HepG2 (cell line): ENCODE results near the gene CEBPA. TPM values are rescaled to one million over a fixed set of nuclear protein-coding genes. Genes with fewer than 3 reads are reported as not detected.
A peak's percentile ranks its signal among the peaks of the same experiment; 100 is the strongest.

Source experiments
- AHDC1 ChIP-seq: sonication (generic); formaldehyde crosslinking; IDR thresholded peaks from 2 replicates; pipeline ENCODE4 v1.5.1; 2020; ENCODE audit warnings: mild to moderate bottlenecking, missing genetic modification reagents, borderline replicate concordance
- ARID4A ChIP-seq: sonication (generic); formaldehyde crosslinking; IDR thresholded peaks from 2 replicates; pipeline ENCODE4 v1.5.0; 2020; ENCODE audit warnings: mild to moderate bottlenecking, missing genetic modification reagents, borderline replicate concordance
- ATRX ChIP-seq: sonication (generic); formaldehyde crosslinking; IDR thresholded peaks from 2 replicates; pipeline ENCODE4 v1.4.0; 2020; ENCODE audit warnings: missing genetic modification reagents, borderline replicate concordance
- CBX1 ChIP-seq: IDR thresholded peaks from one replicate; pipeline ENCODE4 v1.6.1; 2016; ENCODE audit warnings: antibody characterized with exemption, low read depth
- FOXO4 ChIP-seq: sonication (generic); formaldehyde crosslinking; conservative IDR thresholded peaks from 2 replicates; pipeline ENCODE4 v1.8.1; 2023; ENCODE audit warnings: missing genetic modification reagents
- MXD4 ChIP-seq: IDR thresholded peaks from 2 replicates; pipeline ENCODE4 v1.6.1; 2016; ENCODE audit warnings: mild to moderate bottlenecking, missing biosample characterization, missing genetic modification reagents
- SMC3 ChIP-seq: IDR thresholded peaks from 2 replicates; pipeline ENCODE4 v1.6.1; 2011; ENCODE audit warnings: low read length, improper control_type of control experiment
- TOE1 ChIP-seq: sonication (generic); formaldehyde crosslinking; IDR thresholded peaks from 2 replicates; pipeline ENCODE4 v1.4.0; 2020; ENCODE audit warnings: mild to moderate bottlenecking, missing genetic modification reagents
- TSC22D2 ChIP-seq: sonication (generic); formaldehyde crosslinking; IDR thresholded peaks from 2 replicates; pipeline ENCODE4 v1.5.1; 2020; ENCODE audit warnings: missing genetic modification reagents, mild to moderate bottlenecking, borderline replicate concordance
- ZBTB2 ChIP-seq: sonication (generic); formaldehyde crosslinking; IDR thresholded peaks from 2 replicates; pipeline ENCODE4 v1.8.0; 2022; ENCODE audit warnings: low read depth, missing genetic modification reagents
- ZFP37 ChIP-seq: sonication (generic); formaldehyde crosslinking; IDR thresholded peaks from 2 replicates; pipeline ENCODE4 v1.4.0; 2020; ENCODE audit warnings: missing genetic modification reagents, borderline replicate concordance
- ZFX ChIP-seq: sonication (generic); formaldehyde crosslinking; IDR thresholded peaks from 2 replicates; pipeline ENCODE4 v1.4.0; 2020; ENCODE audit warnings: mild to moderate bottlenecking, low read depth, missing genetic modification reagents, moderate library complexity
- ZMYM4 ChIP-seq: sonication (generic); formaldehyde crosslinking; IDR thresholded peaks from 2 replicates; pipeline ENCODE4 v1.8.1; 2023; ENCODE audit warnings: mild to moderate bottlenecking, missing genetic modification reagents
- ZNF180 ChIP-seq: sonication (generic); formaldehyde crosslinking; IDR thresholded peaks from 2 replicates; pipeline ENCODE4 v1.4.0; 2020; ENCODE audit warnings: low read depth, missing genetic modification reagents, borderline replicate concordance
- ZNF430 ChIP-seq: sonication (generic); formaldehyde crosslinking; IDR thresholded peaks from 2 replicates; pipeline ENCODE4 v1.9.0; 2021; ENCODE audit warnings: mild to moderate bottlenecking, missing genetic modification reagents
- ZNF878 ChIP-seq: sonication (generic); formaldehyde crosslinking; IDR thresholded peaks from 2 replicates; pipeline ENCODE4 v1.8.1; 2023; ENCODE audit warnings: mild to moderate bottlenecking, missing genetic modification reagents, moderate library complexity
- polyA plus RNA-seq, 8 experiments: library from polyadenylated mRNA; depleted of rRNA in 3 of 8; stranded (reverse) in 7 of 8; unstranded in 1 of 8; fragments of >200 nt; fragmentation: Illumina TruSeq in 4 of 8; extraction: Trizol in 4 of 8; gene quantifications; 2 replicates each; pipeline versions ENCODE4 v1.2.1 to v1.2.3, GENCODE V29; 2011 to 2016; ENCODE audit warnings: low read depth in 4 of 8, missing spikeins in 1 of 8, mixed read lengths in 1 of 8; ENCODE audit not compliant: insufficient read depth in 1 of 8
- total RNA-seq, 5 experiments: library from RNA; depleted of rRNA; stranded (reverse); fragments of >200 nt; fragmentation: Illumina TruSeq; extraction: Trizol; gene quantifications; 2 replicates each; pipeline ENCODE4 v1.2.3, GENCODE V29; 2016; ENCODE audit warnings: low read depth in 1 of 5

Gene CEBPA
- total and polyA plus RNA-seq, 2 of the 13 experiments (the other 11 are each of a cell fraction or from before 2014, with no cell fraction given): 24.8 to 103 TPM

- peak; percentile 17; the same call in 1 of the 2 replicates for TF ChIP-seq ZMYM4 (CRISPR knock-in tag)
- TF ChIP-seq SMC3: peak; percentile 12; the same call in 1 of the 2 replicates
- no peak for TF ChIP-seq TSC22D2
- no peak for TF ChIP-seq ATRX (CRISPR knock-in tag)
- TF ChIP-seq FOXO4: no peak
- no peak for TF ChIP-seq AHDC1 (CRISPR knock-in tag)
- peak; percentile 57; the same call in 1 of the 2 replicates for TF ChIP-seq ARID4A (CRISPR knock-in tag)
- no peak for TF ChIP-seq TOE1 (CRISPR knock-in tag)
- TF ChIP-seq ZFP37 (CRISPR knock-in tag): no peak
- no peak for TF ChIP-seq CBX1
- no peak for TF ChIP-seq MXD4
- no peak for TF ChIP-seq ZNF430
- TF ChIP-seq ZNF878 (CRISPR knock-in tag): 0 out of 2 replicates have a peak, but pooled peaks have one; percentile 2
- TF ChIP-seq ZNF180: no peak
- TF ChIP-seq ZFX (CRISPR knock-in tag): peak; percentile 51
- no peak for TF ChIP-seq ZBTB2
Measured at GRCh38 chr19:33293255-33294057, 8.9 kb downstream of the CEBPA start (continued).
